Measurements from ENCODE around the gene VGLL3. TPM values are rescaled to one million over a fixed set of nuclear protein-coding genes. Genes with fewer than 3 reads are reported as not detected.

Gene VGLL3, protein sequence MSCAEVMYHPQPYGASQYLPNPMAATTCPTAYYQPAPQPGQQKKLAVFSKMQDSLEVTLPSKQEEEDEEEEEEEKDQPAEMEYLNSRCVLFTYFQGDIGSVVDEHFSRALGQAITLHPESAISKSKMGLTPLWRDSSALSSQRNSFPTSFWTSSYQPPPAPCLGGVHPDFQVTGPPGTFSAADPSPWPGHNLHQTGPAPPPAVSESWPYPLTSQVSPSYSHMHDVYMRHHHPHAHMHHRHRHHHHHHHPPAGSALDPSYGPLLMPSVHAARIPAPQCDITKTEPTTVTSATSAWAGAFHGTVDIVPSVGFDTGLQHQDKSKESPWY
- 20.8 TPM for total RNA-seq

DNA sequence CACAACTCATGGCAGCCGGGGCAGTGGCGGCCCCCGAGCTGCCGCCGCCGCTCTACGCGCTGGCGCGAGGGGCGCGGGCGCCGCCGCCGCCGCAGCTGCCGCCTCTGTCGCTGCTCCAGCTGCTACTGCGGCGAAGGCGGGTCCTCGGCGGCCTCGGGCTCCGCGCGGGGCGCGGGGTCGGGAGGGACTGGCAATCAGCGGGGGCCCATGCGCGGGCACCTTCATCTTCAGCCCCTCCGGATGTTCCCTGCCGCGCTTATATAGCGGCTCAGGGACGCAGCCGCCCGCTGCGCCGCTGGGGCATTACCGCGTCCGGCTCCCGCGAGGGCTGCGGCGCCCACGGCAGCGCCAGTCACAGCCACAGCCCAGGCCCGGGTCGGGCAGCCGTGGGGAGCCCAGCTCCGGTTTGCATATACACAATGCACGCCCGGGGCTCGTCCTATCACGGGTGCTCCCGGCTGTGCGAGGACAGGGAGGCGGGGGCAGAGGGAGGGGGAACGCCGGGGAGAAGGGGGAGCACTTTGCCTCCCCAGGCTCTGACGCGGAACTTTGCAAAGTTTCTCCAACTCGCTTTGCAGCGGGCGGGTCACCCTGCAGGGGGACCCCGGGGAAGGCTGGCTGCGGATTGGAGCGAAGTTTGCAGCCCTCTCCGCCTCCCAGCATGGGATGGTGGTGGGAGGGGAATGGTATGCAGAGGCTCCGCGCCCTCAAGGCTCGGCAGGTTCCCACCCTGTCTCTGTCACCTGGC is at the start of gene VGLL3:
VGLL3 (minus strand) TSS at position 416 of the 748 bp plus-strand sequence; CDS start at position 10, 406 bp downstream.

Other genes with a start within 250 kb of the VGLL3 start
- 44.2 TPM for gene CHMP2B, start 236.2 kb upstream of the VGLL3 start, total RNA-seq

All from camera-type eye (tissue), 1 donor.